H1 (cell line): ENCODE results near the gene PRDM5. TPM values are rescaled to one million over a fixed set of nuclear protein-coding genes. Genes with fewer than 3 reads are reported as not detected.

Experiments
- CBX5 ChIP-seq: fragments of 300-800, 300-1000 bp; sonication (generic); IDR thresholded peaks from 2 replicates; pipeline ENCODE4 v1.7.1; 2016; ENCODE audit warnings: antibody characterized with exemption, low read length, low read depth
- GABPA ChIP-seq: IDR thresholded peaks from 2 replicates; pipeline ENCODE4 v1.6.1; 2011; ENCODE audit warnings: mild to moderate bottlenecking, low read length, moderate library complexity, borderline replicate concordance; ENCODE audit not compliant: insufficient read depth
- POU5F1 ChIP-seq: IDR thresholded peaks from 2 replicates; pipeline ENCODE4 v1.6.1; 2011; ENCODE audit warnings: low read depth, mild to moderate bottlenecking, low read length, moderate library complexity
- SUZ12 ChIP-seq: fragments of 200-600 bp; sonication (generic); IDR thresholded peaks from 2 replicates; pipeline ENCODE4 v1.6.1; 2012; ENCODE audit warnings: mild to moderate bottlenecking, inconsistent platforms, low read length, moderate library complexity, mixed read lengths
- polyA plus RNA-seq, 7 experiments: library from polyadenylated mRNA; depleted of rRNA in 3 of 7; stranded (reverse) in 5 of 7; unstranded in 2 of 7; fragments of >200 nt in 5 of 7; fragments of 200-250 nt in 2 of 7; gene quantifications; 1 replicate in 5 of 7; 2 replicates in 1 of 7; 4 replicates in 1 of 7; pipeline versions ENCODE4 v1.2.1 to v1.2.3, GENCODE V29; 2011 to 2013; ENCODE audit warnings: missing spikeins in 2 of 7, mixed read lengths in 2 of 7
- total RNA-seq: library from RNA; stranded (reverse); fragmentation: NEBNext Ultra II Directional; extraction: Animal tissue kit (Norgen Biotek cat#: 25700); gene quantifications from 2 replicates; pipeline ENCODE4 v1.2.1, GENCODE V29; 2021
- TF ChIP-seq, protein P1 (sequence below): IDR thresholded peaks from 2 replicates; pipeline ENCODE4 v1.6.1; 2011; ENCODE audit warnings: low read length, improper control_type of control experiment
- TF ChIP-seq, protein P2 (sequence below), 3 experiments: IDR thresholded peaks; 1 replicate in 2 of 3; 2 replicates in 1 of 3; pipeline versions ENCODE4 v1.5.1 to v1.6.1; 2011; ENCODE audit warnings: low read length in 3 of 3, mild to moderate bottlenecking in 3 of 3, inconsistent platforms in 2 of 3, low read depth in 1 of 3, moderate library complexity in 1 of 3; ENCODE audit not compliant: insufficient read depth in 1 of 3; ENCODE audit errors: control extremely low read depth in 1 of 3

PRDM5 gene
- total and polyA plus RNA-seq, 2 of the 8 experiments (the other 6 are each of a cell fraction or from before 2014, with no cell fraction given) = 8.2 to 23.4 TPM

DNA sequence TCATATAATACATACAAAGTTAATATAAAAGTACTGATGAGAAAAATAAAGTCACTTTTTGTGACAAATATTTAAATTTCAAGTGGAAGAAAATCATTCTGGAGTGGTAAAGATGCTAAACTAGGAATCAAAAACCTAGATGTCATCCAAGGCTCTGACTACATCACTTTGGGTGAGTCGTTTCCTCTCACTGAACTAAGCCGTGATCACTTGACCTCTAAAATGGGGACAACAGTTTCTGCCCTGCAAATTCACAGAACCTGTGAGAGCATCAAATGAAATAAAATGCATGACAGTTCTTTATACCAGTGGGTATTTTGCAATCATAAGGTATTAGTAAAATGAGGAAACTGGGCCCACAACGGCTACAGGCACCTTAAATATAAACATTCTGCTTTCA is 63.8 kb downstream of the PRDM5 start (continued):
- TF ChIP-seq SUZ12 (no peak), CBX5 (no peak), POU5F1 (no peak), GABPA (no peak)
- TF ChIP-seq, protein P1, sequence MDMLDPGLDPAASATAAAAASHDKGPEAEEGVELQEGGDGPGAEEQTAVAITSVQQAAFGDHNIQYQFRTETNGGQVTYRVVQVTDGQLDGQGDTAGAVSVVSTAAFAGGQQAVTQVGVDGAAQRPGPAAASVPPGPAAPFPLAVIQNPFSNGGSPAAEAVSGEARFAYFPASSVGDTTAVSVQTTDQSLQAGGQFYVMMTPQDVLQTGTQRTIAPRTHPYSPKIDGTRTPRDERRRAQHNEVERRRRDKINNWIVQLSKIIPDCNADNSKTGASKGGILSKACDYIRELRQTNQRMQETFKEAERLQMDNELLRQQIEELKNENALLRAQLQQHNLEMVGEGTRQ = no peak
- TF ChIP-seq, protein P2, sequence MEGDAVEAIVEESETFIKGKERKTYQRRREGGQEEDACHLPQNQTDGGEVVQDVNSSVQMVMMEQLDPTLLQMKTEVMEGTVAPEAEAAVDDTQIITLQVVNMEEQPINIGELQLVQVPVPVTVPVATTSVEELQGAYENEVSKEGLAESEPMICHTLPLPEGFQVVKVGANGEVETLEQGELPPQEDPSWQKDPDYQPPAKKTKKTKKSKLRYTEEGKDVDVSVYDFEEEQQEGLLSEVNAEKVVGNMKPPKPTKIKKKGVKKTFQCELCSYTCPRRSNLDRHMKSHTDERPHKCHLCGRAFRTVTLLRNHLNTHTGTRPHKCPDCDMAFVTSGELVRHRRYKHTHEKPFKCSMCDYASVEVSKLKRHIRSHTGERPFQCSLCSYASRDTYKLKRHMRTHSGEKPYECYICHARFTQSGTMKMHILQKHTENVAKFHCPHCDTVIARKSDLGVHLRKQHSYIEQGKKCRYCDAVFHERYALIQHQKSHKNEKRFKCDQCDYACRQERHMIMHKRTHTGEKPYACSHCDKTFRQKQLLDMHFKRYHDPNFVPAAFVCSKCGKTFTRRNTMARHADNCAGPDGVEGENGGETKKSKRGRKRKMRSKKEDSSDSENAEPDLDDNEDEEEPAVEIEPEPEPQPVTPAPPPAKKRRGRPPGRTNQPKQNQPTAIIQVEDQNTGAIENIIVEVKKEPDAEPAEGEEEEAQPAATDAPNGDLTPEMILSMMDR (IDR thresholded peaks at IDR 0.05; ENCODE audit: control extremely low read depth in 1 of 3, insufficient read depth in 1 of 3, low read depth in 1 of 3, low read length in 3 of 3) = no peak
- TF ChIP-seq, all 59 proteins: peak for 0
